Activated T-cell treated with anti-CD3 and anti-CD28 coated beads, Interleukin-2, amount 50 U/mL, for 24 hours (primary cell): ENCODE data around the gene ZNF423.
A peak's percentile ranks its signal among the peaks of the same experiment; 100 is the strongest.

Source experiments
- DNase-seq: peaks from one replicate; pipeline ENCODE4 v3.0.0-alpha.2; 2020
- H3K27ac Mint-ChIP-seq: 2 replicates; pipeline ENCODE4 v1.8.0; 2020; ENCODE audit warnings: mild to moderate bottlenecking, mixed read lengths
- H3K27me3 Mint-ChIP-seq: 2 replicates; pipeline ENCODE4 v1.8.0; 2020; ENCODE audit warnings: mixed read lengths
- H3K36me3 Mint-ChIP-seq: 2 replicates; pipeline ENCODE4 v1.8.0; 2020; ENCODE audit warnings: low read depth, mixed read lengths
- H3K4me1 Mint-ChIP-seq: 2 replicates; pipeline ENCODE4 v1.8.0; 2020; ENCODE audit warnings: low read depth, mixed read lengths
- H3K4me3 Mint-ChIP-seq: 2 replicates; pipeline ENCODE4 v1.8.0; 2020; ENCODE audit warnings: mild to moderate bottlenecking, moderate library complexity, mixed read lengths
- H3K9me3 Mint-ChIP-seq: 2 replicates; pipeline ENCODE4 v1.8.0; 2020; ENCODE audit warnings: mixed read lengths

ZNF423 gene

GRCh38 chr16:49598383-49599170 is 257.3 kb downstream of the ZNF423 start:
- Mint-ChIP-seq H3K27ac (no peak overlapping the region), H3K27me3 (peaks cover 5% of the 10 kb centered on the region), H3K36me3 (no peaks in the 10 kb centered on the region), H3K4me3 (no peak overlapping the region), H3K9me3 (no peaks in the 10 kb centered on the region), H3K4me1 (peaks cover 5% of the 10 kb centered on the region)
- DNase-seq = no peak

- Mint-ChIP-seq H3K9me3 (no peaks in the 10 kb centered on the region), H3K27ac (no peak overlapping the region), H3K4me1 (peaks cover 6% of the 10 kb centered on the region), H3K27me3 (peaks cover 5% of the 10 kb centered on the region), H3K4me3 (no peak overlapping the region), H3K36me3 (no peaks in the 10 kb centered on the region)
- DNase-seq = no peak
Observed at GRCh38 chr16:49597796-49598195, 258.1 kb downstream of the ZNF423 start.

GRCh38 chr16:49596648-49597291 is 259.1 kb downstream of the ZNF423 start:
- H3K36me3 Mint-ChIP-seq = no peaks in the 10 kb centered on the region
- H3K4me3 Mint-ChIP-seq = no peak overlapping the region
- peaks cover 5% of the 10 kb centered on the region for H3K27me3 Mint-ChIP-seq
- H3K9me3 Mint-ChIP-seq = no peaks in the 10 kb centered on the region
- H3K27ac Mint-ChIP-seq = no peak overlapping the region
- DNase-seq = no peak
- H3K4me1 Mint-ChIP-seq = peaks cover 10% of the 10 kb centered on the region

- no peaks in the 10 kb centered on the region for H3K36me3 Mint-ChIP-seq
- no peaks in the 10 kb centered on the region for H3K9me3 Mint-ChIP-seq
- H3K4me1 Mint-ChIP-seq = peaks cover 10% of the 10 kb centered on the region
- no peak overlapping the region for H3K27ac Mint-ChIP-seq
- peaks cover 5% of the 10 kb centered on the region for H3K27me3 Mint-ChIP-seq
- no peak for DNase-seq
- no peak overlapping the region for H3K4me3 Mint-ChIP-seq
Observed at GRCh38 chr16:49596068-49596467, 259.8 kb downstream of the ZNF423 start.

- no peak for DNase-seq
- no peaks in the 10 kb centered on the region for H3K36me3 Mint-ChIP-seq
- peaks cover 5% of the 10 kb centered on the region for H3K27me3 Mint-ChIP-seq
- H3K9me3 Mint-ChIP-seq = no peaks in the 10 kb centered on the region
- no peak overlapping the region for H3K27ac Mint-ChIP-seq
- H3K4me1 Mint-ChIP-seq = peaks cover 10% of the 10 kb centered on the region
- no peak overlapping the region for H3K4me3 Mint-ChIP-seq
Observed at GRCh38 chr16:49594685-49595498, 261.0 kb downstream of the ZNF423 start.

GRCh38 chr16:49594153-49594552 is 261.8 kb downstream of the ZNF423 start:
- DNase-seq = no peak
- Mint-ChIP-seq H3K27ac (no peak overlapping the region), H3K4me1 (peaks cover 10% of the 10 kb centered on the region), H3K36me3 (no peaks in the 10 kb centered on the region), H3K4me3 (no peak overlapping the region), H3K9me3 (no peaks in the 10 kb centered on the region), H3K27me3 (peaks cover 5% of the 10 kb centered on the region)

- H3K36me3 Mint-ChIP-seq = no peaks in the 10 kb centered on the region
- H3K27ac Mint-ChIP-seq = no peak overlapping the region
- no peaks in the 10 kb centered on the region for H3K9me3 Mint-ChIP-seq
- H3K4me1 Mint-ChIP-seq = peaks cover 10% of the 10 kb centered on the region
- H3K4me3 Mint-ChIP-seq = no peak overlapping the region
- no peak for DNase-seq
- H3K27me3 Mint-ChIP-seq = peaks cover 5% of the 10 kb centered on the region
Observed at GRCh38 chr16:49593424-49594040, 262.4 kb downstream of the ZNF423 start.

- peak; percentile 53 for DNase-seq
- Mint-ChIP-seq H3K4me1 (peaks cover 10% of the 10 kb centered on the region), H3K9me3 (no peaks in the 10 kb centered on the region), H3K4me3 (no peak overlapping the region), H3K27me3 (peaks cover 5% of the 10 kb centered on the region), H3K36me3 (no peaks in the 10 kb centered on the region), H3K27ac (no peak overlapping the region)
Observed at GRCh38 chr16:49592546-49593423, 263.1 kb downstream of the ZNF423 start.

GRCh38 chr16:49590166-49590871 is 265.6 kb downstream of the ZNF423 start:
- peaks cover 5% of the 10 kb centered on the region for H3K27me3 Mint-ChIP-seq
- DNase-seq = no peak
- no peak overlapping the region for H3K27ac Mint-ChIP-seq
- peaks cover 5% of the 10 kb centered on the region for H3K4me1 Mint-ChIP-seq
- H3K9me3 Mint-ChIP-seq = no peaks in the 10 kb centered on the region
- no peak overlapping the region for H3K4me3 Mint-ChIP-seq
- H3K36me3 Mint-ChIP-seq = no peaks in the 10 kb centered on the region

- Mint-ChIP-seq H3K4me1 (peaks cover 5% of the 10 kb centered on the region), H3K36me3 (no peaks in the 10 kb centered on the region), H3K4me3 (no peak overlapping the region), H3K27me3 (peaks cover 4% of the 10 kb centered on the region), H3K9me3 (no peaks in the 10 kb centered on the region), H3K27ac (no peak overlapping the region)
- DNase-seq = no peak
Observed at GRCh38 chr16:49589544-49590031, 266.3 kb downstream of the ZNF423 start.

- no peaks in the 10 kb centered on the region for H3K9me3 Mint-ChIP-seq
- no peak overlapping the region for H3K4me3 Mint-ChIP-seq
- DNase-seq = no peak
- H3K4me1 Mint-ChIP-seq = peaks cover 5% of the 10 kb centered on the region
- no peaks in the 10 kb centered on the region for H3K36me3 Mint-ChIP-seq
- no peak overlapping the region for H3K27ac Mint-ChIP-seq
- no peaks in the 10 kb centered on the region for H3K27me3 Mint-ChIP-seq
Observed at GRCh38 chr16:49588729-49589384, 267.1 kb downstream of the ZNF423 start.

GRCh38 chr16:49588026-49588425 is 267.9 kb downstream of the ZNF423 start:
- Mint-ChIP-seq H3K27me3 (no peaks in the 10 kb centered on the region), H3K9me3 (no peaks in the 10 kb centered on the region), H3K36me3 (no peaks in the 10 kb centered on the region), H3K27ac (no peak overlapping the region), H3K4me3 (no peak overlapping the region), H3K4me1 (peaks cover 5% of the 10 kb centered on the region)
- DNase-seq = no peak

GRCh38 chr16:49587511-49587910 is 268.4 kb downstream of the ZNF423 start:
- peaks cover 2% of the 10 kb centered on the region for H3K4me1 Mint-ChIP-seq
- H3K27ac Mint-ChIP-seq = no peak overlapping the region
- H3K36me3 Mint-ChIP-seq = no peaks in the 10 kb centered on the region
- no peak for DNase-seq
- no peaks in the 10 kb centered on the region for H3K9me3 Mint-ChIP-seq
- no peaks in the 10 kb centered on the region for H3K27me3 Mint-ChIP-seq
- no peak overlapping the region for H3K4me3 Mint-ChIP-seq
